RPMI7951 (cell line): Measurements from ENCODE around the gene SLC44A4. TPM values are rescaled to one million over a fixed set of nuclear protein-coding genes. Genes with fewer than 3 reads are reported as not detected.
A peak's percentile ranks its signal among the peaks of the same experiment; 100 is the strongest.
"Not testable (repeated sequence)": the region's sequence is repeated elsewhere in the genome, so short reads cannot be mapped to it uniquely, and the experiment has no call there.

Experiments used
- DNase-seq: peaks from one replicate; pipeline ENCODE4 v3.0.0-alpha.2; 2012; ENCODE audit warnings: low read depth
- total RNA-seq: library from RNA; depleted of rRNA; stranded (reverse); fragments of >200 nt; shearing (Covaris generic); gene quantifications from 2 replicates; pipeline ENCODE4 v1.2.3, GENCODE V29; 2014

Gene SLC44A4
- total RNA-seq, 1 experiment from 2014 or later: not detected

DNA sequence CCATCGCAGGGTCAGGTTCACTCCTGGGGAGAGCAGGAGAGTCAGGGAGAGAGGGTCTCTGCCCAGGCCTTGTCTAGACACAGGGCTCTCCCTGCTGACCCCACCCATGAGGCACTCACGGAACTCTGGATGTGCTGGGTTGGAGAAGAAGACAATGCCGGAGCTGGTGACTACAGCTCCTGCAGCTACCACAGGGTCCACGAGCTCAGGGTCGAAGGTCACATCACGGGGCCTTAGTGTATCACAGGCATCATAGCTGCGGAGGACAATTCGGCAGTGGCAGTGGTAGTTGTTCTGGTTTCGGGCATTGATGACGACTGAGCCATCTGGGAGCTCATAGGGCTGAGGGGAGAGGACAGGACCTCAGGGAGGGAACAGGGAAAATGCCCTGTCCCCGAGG, 18.9 kb downstream of the SLC44A4 start:
- no peak for DNase-seq

DNA sequence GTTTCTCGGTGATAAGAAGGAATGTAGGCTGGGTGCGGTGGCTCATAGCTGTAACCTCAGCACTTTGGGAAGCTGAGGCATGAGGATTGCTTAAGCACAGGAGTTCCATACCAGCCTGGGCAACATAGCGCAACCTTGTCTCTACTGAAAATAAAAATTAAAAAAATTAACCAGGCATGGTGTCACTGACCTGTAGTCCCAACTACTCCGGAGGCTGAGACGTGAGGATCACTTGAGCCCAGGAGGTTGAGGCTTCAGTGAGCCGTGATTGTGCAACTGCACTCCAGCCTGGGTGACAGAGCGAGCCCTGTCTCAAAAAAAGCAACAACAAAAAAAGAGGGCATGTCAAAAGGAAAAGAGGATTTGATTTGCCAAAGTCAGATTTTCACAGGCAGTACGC, 20.1 kb downstream of the SLC44A4 start:
- DNase-seq: no peak

DNA sequence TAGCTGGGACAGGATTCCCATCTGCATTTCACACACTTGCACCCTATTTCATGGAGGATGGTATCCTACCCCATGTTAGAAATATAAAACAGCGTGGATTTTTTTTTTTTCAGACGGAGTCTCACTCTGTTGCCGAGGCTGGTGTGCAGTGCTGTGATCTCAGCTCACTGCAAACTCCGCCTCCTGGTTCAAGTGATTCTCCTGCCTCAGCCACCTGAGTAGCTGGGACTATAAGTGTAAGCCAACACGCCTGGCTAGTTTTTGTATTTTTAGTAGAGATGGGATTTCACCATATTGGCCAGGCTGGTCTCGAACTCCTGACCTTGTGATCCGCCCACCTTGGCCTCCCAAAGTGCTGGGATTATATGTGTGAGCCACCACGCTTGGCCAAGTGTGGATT, 21.0 kb downstream of the SLC44A4 start:
- DNase-seq: not testable (repeated sequence)

DNA sequence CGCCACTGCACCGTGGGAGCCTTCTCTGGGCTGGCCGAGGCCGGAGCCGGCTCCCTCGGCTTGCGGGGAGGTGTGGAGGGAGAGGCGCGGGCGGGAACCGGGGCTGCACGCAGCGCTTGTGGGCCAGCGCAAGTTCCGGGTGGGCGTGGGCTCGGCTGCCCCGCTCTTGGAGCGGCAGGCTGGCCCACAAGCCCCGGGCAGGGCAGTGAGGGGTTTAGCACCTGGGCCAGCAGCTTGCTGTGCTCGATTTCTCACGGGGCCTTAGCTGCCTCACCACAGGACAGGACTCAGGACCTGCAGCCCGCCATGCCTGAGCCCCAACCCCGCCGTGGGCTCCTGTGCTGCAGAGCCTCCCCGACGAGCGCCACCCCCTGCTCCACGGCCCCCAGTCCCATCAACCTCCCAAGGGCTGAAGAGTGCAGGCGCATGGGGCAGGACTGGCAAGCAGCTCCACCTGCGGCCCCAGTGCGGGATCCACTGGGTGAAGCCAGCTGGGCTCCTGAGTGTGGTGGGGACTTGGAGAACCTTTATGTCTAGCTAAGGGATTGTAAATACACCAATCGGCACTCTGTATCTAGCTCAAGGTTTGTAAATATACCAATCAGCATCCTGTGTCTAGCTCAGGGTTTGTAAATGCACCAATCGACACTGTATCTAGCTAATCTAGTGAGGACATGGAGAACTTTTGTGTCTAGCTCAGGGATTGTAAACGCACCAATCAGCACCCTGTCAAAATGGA, 26.6 kb downstream of the SLC44A4 start:
- not testable (repeated sequence) for DNase-seq

DNA sequence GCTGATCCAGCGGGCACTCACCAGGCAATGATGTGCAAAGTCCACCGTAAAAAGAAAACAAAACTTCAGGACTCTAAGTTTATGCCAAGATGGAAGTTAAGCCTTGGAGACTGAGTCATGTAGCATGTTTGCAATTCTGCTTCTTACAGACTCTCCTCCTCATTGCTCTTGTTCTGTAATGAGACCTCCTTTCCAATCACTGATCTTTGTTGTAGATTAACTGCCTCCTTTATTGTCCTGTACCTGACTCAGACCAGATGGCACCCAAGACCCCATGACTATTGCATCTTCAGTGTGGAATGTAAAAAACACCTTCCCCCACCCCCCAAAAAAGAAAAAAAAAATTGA, 27.3 kb downstream of the SLC44A4 start:
- no peak for DNase-seq

DNA sequence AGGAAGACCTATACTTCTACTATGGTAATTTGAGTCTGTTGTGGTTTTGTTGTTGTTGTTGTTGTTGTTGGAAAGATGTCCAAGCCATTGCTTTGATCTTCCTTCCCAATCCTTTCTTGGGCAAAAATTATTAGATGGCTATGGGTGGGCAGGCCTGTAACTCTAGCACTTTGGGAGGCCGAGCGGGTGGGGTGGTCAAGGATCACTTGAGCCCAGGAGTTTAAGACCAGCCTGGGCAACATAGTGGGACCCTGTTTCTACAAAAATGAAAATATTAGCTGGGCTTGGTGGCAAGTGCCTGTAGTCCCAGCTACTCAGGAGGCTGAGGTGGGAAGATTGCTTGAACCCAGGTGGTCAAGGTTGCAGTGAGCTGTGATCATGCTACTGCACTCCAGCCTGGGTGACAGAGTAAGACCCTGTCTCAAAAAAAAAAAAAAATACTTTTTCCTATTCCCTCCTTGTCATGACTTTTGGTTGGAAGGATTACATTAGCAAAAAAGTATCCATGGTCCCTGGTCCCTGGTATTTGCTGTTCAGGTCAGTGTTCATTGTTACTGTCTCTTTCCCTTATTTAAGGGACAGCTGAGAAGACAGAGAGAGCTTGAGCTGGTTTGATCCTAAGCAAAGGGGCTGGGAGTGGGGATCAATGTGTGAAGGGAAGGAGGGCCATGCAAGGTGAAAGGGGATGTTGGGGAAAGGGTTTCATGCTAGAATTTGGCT, 27.9 kb downstream of the SLC44A4 start:
- no peak for DNase-seq

DNA sequence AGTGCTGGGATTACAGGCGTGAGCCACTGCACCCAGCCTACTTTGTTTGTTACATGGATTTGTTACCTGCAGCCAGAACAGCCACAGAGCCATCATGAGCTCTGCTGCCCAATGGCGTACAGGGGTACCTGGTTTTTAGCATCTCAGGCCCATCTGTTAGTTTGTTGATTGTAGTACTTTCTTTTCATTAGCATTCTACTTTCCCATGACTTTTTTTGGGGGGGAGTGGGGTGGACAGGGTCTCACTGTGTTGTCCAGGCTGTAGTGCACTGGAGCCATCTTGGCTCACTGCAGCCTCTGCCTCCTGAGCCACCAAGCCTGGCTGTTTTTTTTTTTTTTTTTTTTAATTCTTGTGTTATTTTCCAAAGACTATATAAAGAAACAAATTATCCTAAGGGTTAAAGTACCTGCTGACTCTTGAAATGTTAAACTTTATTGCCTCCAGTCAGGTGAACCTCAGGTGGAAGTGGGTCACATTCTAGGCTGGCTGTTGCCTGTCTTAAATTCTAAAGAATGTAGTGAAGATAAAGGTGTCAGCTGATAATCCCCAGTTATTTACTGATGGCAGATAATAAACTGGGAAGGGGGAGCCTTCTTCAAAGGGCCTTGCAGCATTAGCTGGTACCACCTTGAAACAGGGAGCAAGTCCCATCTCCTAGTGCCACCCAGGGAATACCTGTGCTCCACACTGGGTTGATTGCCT, 31.4 kb downstream of the SLC44A4 start:
- DNase-seq: no peak

DNA sequence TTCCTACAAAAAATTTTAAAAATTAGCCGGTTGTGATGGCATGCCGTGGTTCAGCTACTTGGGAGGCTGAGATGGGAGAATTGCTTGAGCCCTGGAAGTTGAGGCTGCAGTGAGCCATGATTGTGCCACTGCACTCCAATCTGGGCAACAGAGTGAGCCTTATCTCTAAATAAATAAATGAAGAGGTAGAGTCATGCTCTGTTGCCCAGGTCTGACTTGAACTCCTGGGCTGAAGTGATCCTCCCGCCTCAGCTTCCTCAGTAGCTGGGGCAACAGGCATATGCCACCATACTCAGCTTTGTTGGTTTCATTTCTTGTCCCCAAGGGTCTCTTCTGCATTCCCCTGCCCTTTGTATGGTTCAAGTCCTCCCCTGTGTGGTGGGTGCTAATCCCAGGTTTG, 34.3 kb downstream of the SLC44A4 start:
- DNase-seq: no peak

DNA sequence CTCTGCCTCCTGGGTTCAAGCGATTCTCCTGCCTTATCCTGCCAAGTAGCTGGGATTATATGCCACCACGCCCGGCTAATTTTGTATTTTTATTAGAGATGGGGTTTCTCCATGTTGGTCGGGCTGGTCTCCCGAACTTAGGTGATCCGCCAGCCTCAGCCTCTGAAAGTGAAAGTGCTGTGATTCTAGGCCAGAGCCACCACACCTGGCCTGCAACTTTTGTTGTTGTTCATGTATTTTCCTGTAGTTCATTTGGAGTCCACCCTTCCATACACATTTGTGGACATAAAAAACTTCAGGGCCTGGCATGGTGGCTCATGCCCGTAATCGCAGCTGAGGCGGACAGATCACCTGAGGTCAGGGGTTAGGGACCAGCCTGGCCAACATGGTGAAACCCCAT, 36.7 kb downstream of the SLC44A4 start:
- DNase-seq: no peak

DNA sequence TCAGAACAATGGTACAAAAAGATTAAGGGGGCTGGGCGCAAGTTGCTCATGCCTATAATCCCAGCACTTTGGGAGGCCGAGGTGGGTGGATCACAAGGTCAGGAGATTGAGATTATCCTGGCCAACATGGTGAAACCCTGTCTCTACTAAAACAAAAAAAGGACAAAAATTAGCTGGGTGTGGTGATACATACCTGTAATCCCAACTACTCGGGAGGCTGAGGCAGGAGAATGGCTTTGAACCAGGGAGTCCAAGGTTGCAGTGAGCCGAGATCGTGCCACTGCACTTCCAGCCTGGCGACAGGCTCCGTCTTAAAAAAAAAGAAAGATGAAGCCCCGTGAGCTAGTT, 39.0 kb downstream of the SLC44A4 start:
- DNase-seq: not testable (repeated sequence)

DNA sequence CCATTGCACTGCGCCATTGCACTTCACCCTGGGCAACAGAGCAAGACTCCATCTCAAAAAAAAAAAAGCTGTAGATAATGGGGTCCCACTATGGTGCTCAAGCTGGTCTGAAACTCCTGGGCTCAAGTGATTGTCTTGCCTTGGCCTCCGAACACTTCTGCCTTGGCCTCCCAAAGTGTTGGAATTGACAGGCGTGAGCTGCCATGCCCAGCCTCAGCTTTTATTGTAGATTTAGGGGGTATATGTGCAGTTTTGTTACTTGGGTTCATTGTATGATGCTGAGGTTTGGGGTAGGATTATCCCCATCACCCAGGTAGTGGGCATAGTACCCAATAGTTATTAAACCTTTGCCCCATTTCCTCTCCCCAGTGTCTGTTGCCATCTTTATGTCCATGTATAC, 39.8 kb downstream of the SLC44A4 start:
- DNase-seq: no peak

DNA sequence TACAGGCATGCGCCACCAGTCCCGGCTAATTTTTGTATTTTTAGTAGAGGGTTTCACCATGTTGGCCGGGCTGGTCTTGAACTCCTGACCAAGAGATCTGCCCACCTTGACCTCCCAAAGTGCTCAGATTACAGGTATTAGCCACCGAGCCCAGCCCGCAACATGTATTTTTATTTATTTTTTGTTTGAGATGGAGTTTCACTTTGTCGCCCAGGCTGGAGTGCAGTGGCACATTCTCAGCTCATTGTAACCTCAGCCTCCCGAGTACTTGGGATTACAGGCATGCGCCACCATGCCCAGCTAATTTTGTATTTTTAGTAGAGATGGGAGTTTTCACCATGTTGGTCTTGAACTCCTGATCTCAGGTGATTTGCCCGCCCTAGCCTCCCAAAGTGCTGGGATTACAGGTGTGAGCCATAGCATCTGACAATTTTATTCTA, 40.7 kb downstream of the SLC44A4 start:
- DNase-seq: not testable (repeated sequence)

DNA sequence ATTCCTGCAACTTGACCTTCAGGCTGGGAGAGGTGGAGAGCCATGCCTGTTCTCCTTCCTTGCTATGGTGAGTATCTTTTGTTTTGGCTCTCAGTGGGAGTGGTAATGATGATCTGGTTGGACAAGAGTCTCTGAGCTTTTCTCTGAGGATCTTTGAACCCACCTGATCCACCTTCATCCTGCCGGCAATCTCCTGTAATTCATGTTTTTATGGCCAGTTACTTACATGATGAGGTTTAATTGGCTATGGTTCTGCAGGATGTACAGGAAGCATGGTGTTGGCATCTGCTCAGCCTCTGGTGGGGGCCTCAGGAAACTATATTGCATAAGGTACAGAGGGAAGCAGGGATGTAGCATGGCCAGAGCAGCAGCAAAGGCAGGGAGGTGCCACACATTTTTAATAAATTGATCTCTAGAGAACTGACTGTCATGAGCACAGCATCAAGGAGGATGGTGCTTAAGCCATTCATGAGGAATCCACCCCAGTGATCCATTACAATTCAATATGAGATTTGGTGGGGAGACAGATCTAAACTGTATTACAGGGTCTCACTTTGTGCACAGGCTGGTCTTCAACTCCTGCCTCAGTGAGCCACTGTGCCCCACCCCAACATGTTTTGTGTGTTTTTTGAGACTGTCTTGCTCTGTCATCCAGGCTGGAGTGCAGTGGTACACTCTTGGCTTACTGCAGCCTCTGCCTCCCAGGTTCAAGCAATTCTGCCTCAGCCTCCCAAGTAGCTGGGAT, 41.3 kb downstream of the SLC44A4 start:
- peak; percentile 16 for DNase-seq

DNA sequence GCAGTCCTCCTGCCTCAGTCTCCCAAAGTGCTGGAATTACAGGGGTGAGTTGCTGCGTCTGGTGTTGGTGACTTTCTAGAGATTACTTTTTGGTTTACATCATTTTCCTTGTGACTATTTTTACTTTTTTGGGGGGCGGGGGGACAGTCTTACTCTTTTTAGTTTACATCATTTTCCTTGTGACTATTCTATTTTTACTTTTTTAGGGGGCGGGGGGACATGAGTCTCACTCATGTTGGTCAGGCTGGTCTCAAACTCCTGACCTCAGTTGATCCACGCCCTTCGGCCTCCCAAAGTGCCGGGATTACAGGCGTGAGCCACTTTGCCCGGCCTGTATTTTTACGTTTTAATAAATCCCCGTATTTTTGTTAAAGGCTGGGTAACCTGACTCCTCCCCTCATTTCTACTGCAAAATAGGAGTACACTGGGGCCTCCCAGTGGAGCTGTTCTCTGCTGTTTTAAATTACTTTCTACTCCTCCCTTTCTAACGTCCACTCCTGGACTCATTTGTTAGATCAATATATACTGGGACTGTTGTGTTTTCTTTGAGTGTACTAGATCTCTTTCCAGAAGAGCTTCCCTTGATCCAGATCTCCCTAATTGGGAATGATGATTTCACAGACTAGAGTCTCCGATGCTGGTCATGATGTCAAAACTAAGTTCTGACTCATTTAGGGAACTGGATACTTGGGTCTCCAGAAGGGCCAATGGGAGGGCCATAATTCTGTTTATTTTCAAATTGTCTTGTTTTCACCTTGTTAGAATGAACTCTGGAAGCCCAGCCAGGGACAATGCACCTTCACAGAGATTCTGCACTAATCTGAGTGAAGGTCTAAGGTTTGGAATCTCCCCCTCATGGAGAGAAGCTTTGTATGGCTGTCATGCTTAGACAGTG, 42.1 kb downstream of the SLC44A4 start:
- DNase-seq: peak; percentile 42

DNA sequence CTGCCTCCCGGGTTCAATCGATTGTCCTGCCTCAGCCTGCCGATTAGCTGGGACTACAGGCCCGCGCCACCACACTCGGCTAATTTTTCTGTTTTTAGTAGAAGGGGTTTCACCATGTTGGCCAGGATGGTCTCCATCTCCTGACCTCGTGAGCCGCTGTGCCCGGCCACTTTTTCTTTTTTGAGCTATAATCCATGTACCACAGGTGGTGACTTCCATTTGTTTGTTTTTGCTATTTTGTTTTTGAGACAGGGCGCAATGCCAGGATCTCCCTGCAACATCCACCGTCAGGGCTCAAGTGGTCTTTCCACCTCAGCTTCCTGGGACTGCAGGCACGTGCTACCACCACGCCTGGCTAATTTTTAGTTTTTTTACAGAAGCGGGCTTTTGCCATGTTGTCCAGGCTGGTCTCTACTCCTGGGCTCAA, 42.7 kb downstream of the SLC44A4 start:
- DNase-seq: no peak

DNA sequence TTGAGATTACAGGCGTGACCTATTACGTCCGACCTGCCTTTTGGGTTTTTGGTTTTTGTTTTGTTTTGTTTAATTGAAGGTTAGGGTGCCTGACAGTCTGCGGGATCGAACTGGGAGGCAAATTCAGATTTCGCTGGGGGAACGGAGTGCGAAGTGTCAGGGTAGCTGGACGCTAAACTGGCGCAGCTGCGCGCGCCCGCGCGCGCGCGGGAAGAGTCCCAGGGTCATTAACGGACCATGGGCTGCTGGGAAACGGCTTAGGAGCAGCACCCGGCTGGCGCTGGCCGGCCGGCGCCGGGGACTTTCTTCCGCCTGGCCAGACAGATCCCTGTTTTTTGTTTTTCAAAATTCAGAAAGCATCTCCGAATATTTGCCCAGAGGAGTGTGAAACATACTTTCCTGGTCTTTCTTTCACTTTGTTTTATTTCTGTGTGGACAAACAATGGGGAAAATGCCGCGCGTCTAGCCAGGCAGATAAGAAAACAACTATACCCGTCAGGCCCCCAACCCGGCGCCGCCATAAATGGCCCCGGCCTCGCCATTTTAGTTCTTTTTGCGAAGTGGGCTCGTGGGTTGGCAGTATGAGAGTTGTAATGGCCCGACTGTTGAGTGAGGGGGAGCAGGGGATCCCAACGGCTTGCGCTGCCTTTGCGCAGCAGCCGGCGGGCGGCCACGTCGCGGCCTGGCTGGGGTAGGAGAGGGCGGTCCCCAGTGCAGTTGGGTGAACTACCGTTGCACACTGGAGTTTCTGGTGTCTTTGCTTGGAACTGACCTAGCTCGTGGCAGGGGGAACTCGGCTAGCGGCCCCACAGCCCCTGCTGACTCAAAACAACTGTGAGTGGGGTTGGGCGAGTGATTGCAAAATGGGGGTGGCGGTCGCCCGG, 44.2 kb downstream of the SLC44A4 start:
- peak; percentile 90 for DNase-seq

DNA sequence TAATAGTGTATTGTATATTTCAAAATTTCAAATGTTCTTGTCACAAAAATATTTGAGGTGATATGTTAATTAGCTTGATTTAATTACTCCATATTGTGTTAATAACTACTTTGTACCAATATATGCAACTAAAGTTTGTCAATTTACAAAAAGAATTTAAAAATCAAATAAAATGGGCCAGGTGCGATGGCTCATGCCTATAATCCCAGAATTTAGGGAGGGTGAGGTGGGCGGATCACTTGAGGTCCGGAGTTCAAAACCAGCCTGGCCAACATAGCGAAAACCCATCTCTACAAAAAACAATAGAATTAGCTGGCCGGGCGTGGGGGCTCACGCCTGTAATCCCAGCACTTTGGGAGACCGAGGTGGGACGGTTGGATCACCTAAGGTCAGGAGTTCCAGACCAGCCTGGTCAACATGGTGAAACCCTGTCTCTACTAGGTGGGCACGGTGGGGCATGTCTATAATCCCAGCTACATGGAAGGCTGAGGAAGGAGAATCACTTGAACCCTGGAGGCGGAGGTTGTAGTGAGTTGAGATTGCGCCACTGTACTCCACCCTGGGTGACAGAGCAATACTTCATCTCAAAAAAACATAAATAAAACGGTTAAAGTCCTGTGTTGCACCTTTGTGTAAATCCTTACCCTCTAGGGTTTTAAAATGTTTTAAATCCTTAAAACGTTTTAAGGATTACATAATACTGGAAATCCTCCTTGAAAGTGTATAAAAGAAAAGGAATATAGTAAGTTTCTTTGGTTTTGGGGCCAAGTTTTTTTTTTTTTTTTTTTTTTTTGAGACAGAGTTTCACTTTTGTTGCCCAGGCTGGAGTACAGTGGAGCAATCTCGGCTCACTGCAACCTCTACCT, 47.2 kb downstream of the SLC44A4 start:
- DNase-seq: no peak

DNA sequence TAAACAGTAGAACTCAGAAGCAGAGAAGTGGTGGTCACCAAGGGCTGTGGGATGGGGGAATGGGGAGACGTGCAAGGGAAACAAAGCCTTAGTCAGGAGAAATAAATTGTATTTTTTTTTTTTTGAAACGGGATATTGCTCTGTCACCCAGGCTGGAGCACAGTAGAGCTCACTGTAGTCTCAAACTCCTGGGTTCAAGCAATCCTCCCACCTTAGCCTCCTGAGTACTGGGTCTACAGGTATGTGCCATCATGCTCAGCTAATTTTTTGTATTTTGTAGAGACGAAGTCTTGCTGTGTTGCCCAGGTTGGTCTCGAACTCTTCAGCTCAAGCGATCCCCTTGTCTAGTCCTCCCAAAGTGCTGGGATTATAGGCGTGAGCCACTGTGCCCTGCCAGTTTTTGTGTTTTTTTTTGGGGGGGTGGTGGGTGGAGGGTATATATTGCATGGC, 47.9 kb downstream of the SLC44A4 start:
- no peak for DNase-seq
